B cell (primary cell): ENCODE results near the gene MAN1A1. TPM values are rescaled to one million over a fixed set of nuclear protein-coding genes. Genes with fewer than 3 reads are reported as not detected.

Source experiments
- ATAC-seq: fragments of 200-7000 bp; cut with Tn5 transposase; one replicate; pipeline ENCODE4 v1.10.0; 2021; ENCODE audit warnings: low read depth, mild to moderate bottlenecking, moderate number of reproducible peaks, moderate library complexity
- CTCF ChIA-PET: fragments of 350-600 bp; sonication (Branson Sonifier 250); formaldehyde crosslinking; loops from one replicate; lab custom pipeline; 2021; ENCODE audit warnings: antibody characterized with exemption, inconsistent platforms; lab: Charles Lee
- POLR2A ChIA-PET: fragments of 350-600 bp; sonication (Branson Sonifier 250); formaldehyde crosslinking; loops from one replicate; lab custom pipeline; 2021; ENCODE audit warnings: antibody characterized with exemption; lab: Charles Lee
- DNase-seq: peaks from one replicate; pipeline ENCODE4 v3.0.0; 2013
- H2AFZ ChIP-seq: 2 replicates; pipeline ENCODE4 v1.6.1; 2012; ENCODE audit warnings: mild to moderate bottlenecking, low read depth, low read length; ENCODE audit not compliant: insufficient read depth, poor library complexity, severe bottlenecking
- H3K27ac ChIP-seq, 2 donors: 1 replicate in 1 of 2; 2 replicates in 1 of 2; pipeline ENCODE4 v1.5.1; 2012 to 2013; ENCODE audit warnings: low read length in 2 of 2, mild to moderate bottlenecking in 2 of 2, moderate library complexity in 1 of 2
- H3K27me3 ChIP-seq, 4 experiments: fragments of 200-600 bp in 1 of 4; sonication (generic) in 1 of 4; replicated peaks in 1 of 4; 1 replicate in 2 of 4; 2 replicates in 2 of 4; pipeline versions ENCODE4 v1.6.1 to v1.7.0; 2013 to 2016; ENCODE audit warnings: low read length in 3 of 4, mild to moderate bottlenecking in 2 of 4, mixed read lengths in 1 of 4, moderate library complexity in 1 of 4; ENCODE audit not compliant: insufficient read depth in 4 of 4, control insufficient read depth in 3 of 4; ENCODE audit errors: control extremely low read depth in 1 of 4
- H3K36me3 ChIP-seq, 2 experiments: replicated peaks in 1 of 2; 1 replicate in 1 of 2; 2 replicates in 1 of 2; pipeline versions ENCODE4 v1.6.1 to v1.7.1; 2013; ENCODE audit warnings: low read length in 1 of 2; ENCODE audit not compliant: insufficient read depth in 2 of 2, control insufficient read depth in 1 of 2; ENCODE audit errors: control extremely low read depth in 1 of 2, extremely low read depth in 1 of 2
- H3K4me1 ChIP-seq, 2 donors: fragments of 200-600 bp in 1 of 2; sonication (generic) in 1 of 2; 1 replicate in 1 of 2; 2 replicates in 1 of 2; pipeline versions ENCODE4 v1.5.1 to v1.6.1; 2013 to 2017; ENCODE audit warnings: low read length in 2 of 2; ENCODE audit not compliant: control insufficient read depth in 2 of 2, insufficient read depth in 2 of 2
- H3K4me2 ChIP-seq: replicated peaks from 2 replicates; pipeline ENCODE3; 2012; ENCODE audit warnings: mild to moderate bottlenecking, low read depth, low read length; ENCODE audit not compliant: poor library complexity, severe bottlenecking
- H3K4me3 ChIP-seq, 5 experiments: fragments of 200-600 bp in 1 of 5; sonication (generic) in 1 of 5; 1 replicate in 3 of 5; 2 replicates in 2 of 5; pipeline versions ENCODE4 v1.5.1 to v1.7.0; 2011 to 2016; ENCODE audit warnings: low read length in 4 of 5, mild to moderate bottlenecking in 4 of 5, low read depth in 2 of 5, control low read depth in 1 of 5, moderate library complexity in 1 of 5; ENCODE audit not compliant: insufficient read depth in 1 of 5; ENCODE audit errors: control extremely low read depth in 1 of 5, extremely low read depth in 1 of 5
- H3K79me2 ChIP-seq: fragments of 200-600 bp; sonication (generic); one replicate; pipeline ENCODE4 v1.6.0; 2016; ENCODE audit warnings: low read length; ENCODE audit not compliant: control insufficient read depth, insufficient read depth
- H3K9ac ChIP-seq: fragments of 200-600 bp; sonication (generic); 2 replicates; pipeline ENCODE4 v1.6.1; 2017; ENCODE audit warnings: mild to moderate bottlenecking, low read length, moderate library complexity
- H3K9me3 ChIP-seq, 3 donors: one replicate each; pipeline versions ENCODE4 v1.6.1 to v1.7.1; 2013; ENCODE audit warnings: low read length in 2 of 3; ENCODE audit not compliant: control insufficient read depth in 2 of 3, insufficient read depth in 1 of 3; ENCODE audit errors: control extremely low read depth in 1 of 3
- H4K20me1 ChIP-seq: 2 replicates; pipeline ENCODE4 v1.6.0; 2012; ENCODE audit warnings: mild to moderate bottlenecking, low read length; ENCODE audit not compliant: insufficient read depth, control insufficient read depth, poor library complexity, severe bottlenecking
- H3K27ac Mint-ChIP-seq: one replicate; pipeline ENCODE4 v1.8.0; 2021; ENCODE audit warnings: mixed read lengths
- H3K27me3 Mint-ChIP-seq: one replicate; pipeline ENCODE4 v1.8.0; 2021; ENCODE audit warnings: mixed read lengths
- H3K4me1 Mint-ChIP-seq: one replicate; pipeline ENCODE4 v1.8.0; 2021; ENCODE audit warnings: mixed read lengths
- H3K4me3 Mint-ChIP-seq: one replicate; pipeline ENCODE4 v1.8.0; 2021; ENCODE audit warnings: mixed read lengths
- H3K9me3 Mint-ChIP-seq: one replicate; pipeline ENCODE4 v1.8.0; 2022; ENCODE audit warnings: mixed read lengths; ENCODE audit not compliant: insufficient read depth
- CTCF ChIP-seq: fragments of 200-600 bp; IDR thresholded peaks from one replicate; pipeline ENCODE4 v1.8.0; 2022; ENCODE audit warnings: antibody characterized with exemption, mild to moderate bottlenecking
- EZH2 ChIP-seq: IDR thresholded peaks from 2 replicates; pipeline ENCODE4 v1.6.1; 2012; ENCODE audit warnings: borderline replicate concordance, low read depth, mild to moderate bottlenecking, moderate library complexity, low read length; ENCODE audit not compliant: insufficient read depth, poor library complexity, severe bottlenecking
- WGBS: methylation state at CpG from one replicate; pipeline ENCODE4 v1.1.5; 2013; ENCODE audit warnings: missing lambda C conversion rate; ENCODE audit not compliant: insufficient coverage; 5-methylcytosine and 5-hydroxymethylcytosine counted together
- intact Hi-C: fragments of 100-400 bp; cut with micrococcal nuclease; formaldehyde crosslinking; loops from one replicate; pipeline ENCODE4 v1.10.0; 2022
- polyA plus RNA-seq: library from polyadenylated mRNA; depleted of rRNA; stranded (reverse); fragments of >200 nt; gene quantifications from 2 replicates; pipeline ENCODE4 v1.2.3, GENCODE V29; 2012
- total RNA-seq, 2 donors: library from RNA; stranded (reverse); fragments of 120-200 nt in 1 of 2; gene quantifications; 1 replicate in 1 of 2; 2 replicates in 1 of 2; pipeline versions ENCODE4 v1.2.3 to v1.2.4, GENCODE V29; 2013 to 2022

MAN1A1 gene
- total and polyA plus RNA-seq, 2 donors (not counting 1 experiment from before 2014, with no cell fraction given) = 5.1 to 31.7 TPM

DNA sequence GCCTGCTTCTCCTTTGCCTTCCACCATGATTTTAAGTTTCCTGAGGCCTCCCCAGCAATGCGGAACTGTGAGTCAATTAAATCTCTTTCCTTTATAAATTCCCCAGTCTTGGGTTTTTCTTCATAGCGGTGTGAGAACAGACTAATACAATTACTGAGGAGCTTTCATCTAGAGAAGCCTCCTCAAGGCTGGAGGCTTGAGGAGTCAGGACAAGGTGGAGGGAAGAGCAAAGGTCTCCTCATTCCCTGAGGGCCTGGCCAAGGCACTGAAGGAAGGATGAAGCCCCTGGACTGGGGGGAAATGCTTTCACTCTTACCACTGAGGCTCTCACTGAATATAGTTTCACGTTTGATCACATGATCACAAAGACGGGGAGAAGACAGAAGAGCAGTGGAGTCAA, 118.2 kb downstream of the MAN1A1 start:
- Histone ChIP-seq H3K4me2 (no peak overlapping the region), H2AFZ (no peak overlapping the region), H3K9me3 (no peaks in the 10 kb centered on the region), H3K9ac (no peak overlapping the region), H3K4me1 (no peaks in the 10 kb centered on the region), H3K4me3 (no peak overlapping the region), H3K79me2 (no peaks in the 10 kb centered on the region), H3K27ac (no peak overlapping the region), H3K27me3 (no peaks in the 10 kb centered on the region), H4K20me1 (no peaks in the 10 kb centered on the region), H3K36me3 (peaks cover 2 to 3% of the 10 kb centered on the region in 2 experiments)
- TF ChIP-seq CTCF = no peak
- TF ChIP-seq EZH2 = no peak
- intact Hi-C loops = no loop called here
- no peaks in the 10 kb centered on the region for H3K9me3 Mint-ChIP-seq
- CTCF ChIA-PET = no interaction called here
- no peak overlapping the region for H3K4me3 Mint-ChIP-seq
- WGBS = 100% methylated on average over 1 of the region's 4 CpGs
- ATAC-seq (no peak), DNase-seq (no peak)
- POLR2A ChIA-PET = no interaction called here
- no peak overlapping the region for H3K27ac Mint-ChIP-seq
- H3K27me3 Mint-ChIP-seq = no peaks in the 10 kb centered on the region
- H3K4me1 Mint-ChIP-seq = no peaks in the 10 kb centered on the region

- no peak overlapping the region for H3K4me3 Mint-ChIP-seq
- DNase-seq (no peak), ATAC-seq (no peak)
- H3K27me3 Mint-ChIP-seq = no peaks in the 10 kb centered on the region
- Histone ChIP-seq H3K27me3 (no peaks in the 10 kb centered on the region), H3K27ac (no peak overlapping the region), H3K36me3 (peaks cover 0 to 2% of the 10 kb centered on the region in 2 experiments), H4K20me1 (no peaks in the 10 kb centered on the region), H2AFZ (no peak overlapping the region), H3K4me3 (no peak overlapping the region), H3K79me2 (no peaks in the 10 kb centered on the region), H3K4me2 (no peak overlapping the region), H3K9me3 (no peaks in the 10 kb centered on the region), H3K4me1 (no peaks in the 10 kb centered on the region), H3K9ac (no peak overlapping the region)
- H3K4me1 Mint-ChIP-seq = peaks cover 3% of the 10 kb centered on the region
- 94% methylated on average over 4 of the region's 4 CpGs for WGBS
- ChIA-PET POLR2A (no interaction called here), CTCF (no interaction called here)
- no peak overlapping the region for H3K27ac Mint-ChIP-seq
- intact Hi-C loops = no loop called here
- TF ChIP-seq EZH2 = no peak
- TF ChIP-seq CTCF = no peak
- no peaks in the 10 kb centered on the region for H3K9me3 Mint-ChIP-seq
Observed at GRCh38 chr6:119230160-119230559, 119.4 kb downstream of the MAN1A1 start.
